HG03575 (cell line): ENCODE results near the gene SP5.

Experiments used
- ATAC-seq: cut with Tn5 transposase; IDR thresholded peaks from one replicate; pipeline ENCODE4 v1.9.1; 2021; ENCODE audit not compliant: unreplicated experiment, insufficient number of reproducible peaks, low FRiP score; ENCODE audit errors: extremely low read depth

SP5 gene

DNA sequence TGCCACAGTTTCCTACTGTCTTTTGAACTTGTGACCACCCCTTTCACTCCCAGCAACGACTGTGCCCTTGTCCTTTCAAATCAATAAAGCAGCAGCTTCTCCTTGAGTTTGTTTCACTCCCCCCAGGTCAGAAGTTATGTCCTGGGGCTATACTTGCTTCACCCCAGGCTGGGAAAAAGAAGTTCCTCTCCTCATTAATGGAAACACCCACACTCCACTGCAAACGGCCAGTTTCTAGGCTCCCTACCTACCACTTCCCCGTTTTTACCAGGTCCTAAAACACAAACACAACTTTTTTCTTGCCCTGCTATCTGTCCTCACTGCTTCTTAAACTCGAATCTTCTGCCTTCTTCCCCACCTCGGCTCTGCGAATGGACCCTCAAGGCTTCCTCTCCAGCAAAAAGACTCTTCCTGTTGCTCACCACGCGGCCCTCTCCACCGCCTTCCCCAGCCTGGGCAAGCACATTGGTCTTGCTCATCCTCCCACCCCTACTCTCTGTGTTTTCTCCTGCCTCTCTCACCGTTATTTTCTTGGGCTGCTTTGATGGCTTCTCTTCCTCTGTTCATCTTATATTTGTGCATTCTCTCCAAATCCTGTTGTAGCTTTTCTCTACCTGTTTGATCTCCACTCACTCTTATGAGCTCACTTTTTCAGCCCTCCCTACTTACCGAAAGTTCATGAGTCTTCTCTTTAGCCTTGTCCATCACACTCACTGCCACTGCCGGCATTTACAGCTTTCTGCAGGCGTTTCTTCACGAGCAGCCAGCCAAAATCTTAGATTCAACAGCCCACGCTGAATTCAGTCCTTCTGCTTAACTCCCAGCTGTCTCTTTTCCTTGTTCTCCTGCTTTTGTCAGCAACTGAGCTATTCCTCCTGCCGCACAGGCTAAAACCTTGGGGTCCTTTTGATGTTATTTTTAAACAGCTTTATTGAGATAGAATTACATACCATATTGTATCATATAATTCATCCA lies 7.0 kb upstream of the SP5 start:
- ATAC-seq = no peak

DNA sequence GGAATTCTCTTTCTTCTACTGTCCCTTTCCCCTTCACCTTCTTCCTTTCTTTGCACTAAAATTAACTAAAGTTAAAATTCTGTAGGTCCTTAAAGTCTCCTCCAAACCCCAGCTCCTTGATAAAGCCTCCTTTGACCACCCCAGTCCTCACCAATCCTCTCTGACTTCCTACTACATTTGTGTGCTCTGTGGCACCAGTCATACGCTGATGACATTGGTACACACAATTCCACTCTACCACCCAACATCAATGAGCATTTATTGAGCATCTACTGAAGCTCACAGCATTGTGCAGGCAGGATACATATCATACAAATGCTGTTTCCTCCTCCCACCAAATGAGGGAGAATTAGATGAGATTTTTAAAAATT lies 4.5 kb upstream of the SP5 start:
- ATAC-seq = no peak

DNA sequence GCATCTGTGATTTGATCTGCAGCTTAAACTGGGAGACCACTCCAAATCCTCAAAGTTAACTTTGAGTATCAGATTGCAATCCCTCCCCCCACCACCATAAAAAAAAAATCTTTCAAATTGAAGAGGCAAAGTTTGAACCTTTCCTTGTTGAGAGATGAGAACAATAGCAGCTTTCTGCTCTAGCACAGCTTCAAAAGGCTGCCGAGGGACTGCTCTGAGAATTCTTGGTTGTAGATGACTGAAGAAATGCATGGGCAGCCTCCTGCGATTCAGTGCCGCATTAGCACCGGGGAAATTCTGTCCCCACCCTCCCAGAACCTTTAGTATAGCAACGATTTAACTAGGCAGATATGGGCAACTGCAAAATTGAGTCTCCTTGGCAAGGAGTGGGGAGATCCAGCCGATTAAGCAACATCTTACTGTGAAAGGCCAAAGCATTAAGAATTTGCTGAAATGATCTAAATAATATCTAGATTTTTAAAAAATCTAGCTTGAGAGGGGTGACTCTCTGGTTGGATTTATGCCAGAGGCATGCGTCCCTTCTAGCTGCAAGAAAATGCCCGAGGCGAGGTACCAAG lies 3.9 kb upstream of the SP5 start:
- ATAC-seq = no peak

DNA sequence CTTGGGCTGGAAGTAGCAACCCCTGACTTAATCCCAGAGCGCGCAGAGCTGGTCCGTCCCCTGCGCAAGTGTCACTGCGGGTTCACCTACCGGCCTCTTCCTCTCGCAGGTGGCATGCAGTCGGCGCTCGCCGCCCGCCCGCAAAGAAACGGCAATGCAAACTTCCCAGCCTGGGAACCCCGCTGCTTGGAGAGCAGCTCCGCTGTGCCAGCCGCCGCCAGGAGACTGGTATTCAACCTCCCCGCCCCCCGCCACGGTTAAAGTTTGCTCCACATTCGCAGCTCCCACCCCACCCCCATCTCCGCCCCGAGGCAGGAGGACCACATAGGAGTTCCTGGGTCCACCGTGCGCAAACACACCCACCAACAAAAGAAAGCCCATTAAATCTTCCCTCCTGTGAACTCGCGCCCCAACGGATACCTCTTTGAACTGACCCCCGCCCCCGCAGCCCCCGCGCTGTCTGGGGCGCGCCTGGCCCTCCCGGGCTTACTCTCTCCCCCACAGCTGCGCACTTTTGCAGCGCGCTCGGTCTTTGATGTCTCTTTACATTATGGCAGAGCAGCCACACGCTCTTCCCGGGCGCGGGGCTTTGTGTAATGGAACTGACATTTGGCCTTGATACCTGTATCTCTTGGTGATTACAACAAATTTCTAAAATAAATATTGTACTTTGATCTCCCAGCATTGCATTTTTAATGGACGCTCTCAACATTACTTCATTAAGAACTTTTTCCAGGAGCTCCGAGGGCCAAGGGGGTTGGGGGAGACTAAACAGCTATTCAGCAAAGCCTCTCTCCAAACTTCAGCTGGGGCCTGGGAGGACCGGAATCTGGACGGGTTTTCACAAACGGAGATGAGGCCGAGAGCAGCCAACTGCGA lies 3.1 kb upstream of the SP5 start:
- ATAC-seq = no peak

DNA sequence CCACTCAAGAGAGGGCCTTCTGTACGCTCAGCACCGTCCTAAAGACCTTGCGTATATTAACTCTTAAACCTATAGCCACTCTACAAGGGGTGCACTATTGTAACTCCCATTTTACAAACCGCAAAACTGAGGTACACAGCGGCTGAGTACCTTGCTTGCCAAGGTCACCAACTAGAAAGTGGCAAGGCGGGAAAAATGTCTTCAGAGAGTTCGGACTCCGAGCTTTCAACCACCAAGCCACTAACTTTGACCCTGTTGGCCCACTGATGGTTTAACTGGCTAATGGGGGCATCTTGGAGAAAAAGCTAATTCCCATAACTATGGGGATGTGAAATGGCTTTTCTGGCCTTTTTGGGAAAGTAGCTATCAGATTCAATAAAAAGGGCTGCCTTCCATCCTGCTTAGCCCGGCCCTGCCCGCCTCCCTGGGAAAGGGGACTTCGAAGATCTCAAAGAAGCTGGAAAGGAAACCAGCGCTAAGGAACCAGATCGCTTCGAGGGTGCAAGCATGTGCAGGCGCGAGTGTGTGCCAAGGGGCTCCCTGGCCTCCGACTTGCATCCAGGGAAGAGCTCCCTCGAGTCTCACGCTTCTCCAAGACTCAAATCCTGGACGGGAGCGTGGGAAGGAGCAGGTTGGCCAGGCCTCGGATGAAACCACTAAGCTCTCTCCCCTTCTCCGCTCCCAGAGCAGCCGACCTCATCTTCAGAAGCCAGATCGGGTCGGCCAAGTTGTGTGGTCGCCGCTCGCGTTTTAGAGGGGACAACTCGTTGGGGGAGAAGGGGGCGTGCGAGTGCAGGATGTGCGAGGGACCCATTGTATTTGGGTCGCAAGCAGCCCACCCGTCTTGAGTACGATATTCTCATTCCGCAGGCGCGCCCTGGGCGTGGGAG lies 2.2 kb upstream of the SP5 start:
- no peak for ATAC-seq

DNA sequence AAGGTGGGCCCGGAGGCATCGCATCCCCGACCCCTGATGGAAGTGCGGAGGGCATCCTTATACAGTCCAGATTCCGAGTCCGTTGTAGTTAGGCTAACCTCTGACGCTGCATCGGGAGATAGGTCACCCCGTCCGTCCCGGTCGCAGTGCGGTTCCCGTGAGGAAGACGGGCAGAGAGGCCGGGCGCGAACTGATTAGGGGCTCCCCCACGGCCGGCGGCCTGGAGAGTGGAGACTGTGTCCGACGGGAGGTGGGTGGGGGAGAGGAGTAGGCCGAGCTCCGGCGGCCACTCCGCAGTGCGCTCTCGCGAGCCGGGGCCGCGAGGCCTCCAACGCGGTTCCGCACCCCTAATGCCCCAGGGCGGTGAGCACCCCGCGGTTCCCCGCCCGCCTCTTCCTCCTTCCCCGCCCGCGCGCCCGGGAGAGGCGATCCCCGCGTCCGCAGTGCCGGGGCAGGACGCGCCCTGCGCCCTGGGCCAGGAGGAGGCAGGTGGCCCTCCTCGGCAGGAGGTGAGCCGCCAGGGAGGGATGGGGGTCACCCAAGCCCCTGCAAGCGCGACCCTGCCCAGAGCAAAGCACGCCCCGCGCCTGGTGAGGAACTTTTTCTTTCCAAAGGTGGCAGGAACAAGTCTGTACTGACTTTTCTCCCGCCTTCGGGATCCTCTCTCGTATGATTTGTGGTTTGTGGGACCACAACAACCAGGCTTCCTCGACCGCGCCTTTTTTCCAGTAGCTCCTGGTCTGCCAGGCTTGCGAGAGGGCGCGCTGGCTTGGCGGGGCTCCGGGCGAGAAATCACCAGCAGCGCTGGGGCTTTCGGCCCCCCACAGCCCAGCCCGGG lies 1.4 kb upstream of the SP5 start:
- no peak for ATAC-seq

DNA sequence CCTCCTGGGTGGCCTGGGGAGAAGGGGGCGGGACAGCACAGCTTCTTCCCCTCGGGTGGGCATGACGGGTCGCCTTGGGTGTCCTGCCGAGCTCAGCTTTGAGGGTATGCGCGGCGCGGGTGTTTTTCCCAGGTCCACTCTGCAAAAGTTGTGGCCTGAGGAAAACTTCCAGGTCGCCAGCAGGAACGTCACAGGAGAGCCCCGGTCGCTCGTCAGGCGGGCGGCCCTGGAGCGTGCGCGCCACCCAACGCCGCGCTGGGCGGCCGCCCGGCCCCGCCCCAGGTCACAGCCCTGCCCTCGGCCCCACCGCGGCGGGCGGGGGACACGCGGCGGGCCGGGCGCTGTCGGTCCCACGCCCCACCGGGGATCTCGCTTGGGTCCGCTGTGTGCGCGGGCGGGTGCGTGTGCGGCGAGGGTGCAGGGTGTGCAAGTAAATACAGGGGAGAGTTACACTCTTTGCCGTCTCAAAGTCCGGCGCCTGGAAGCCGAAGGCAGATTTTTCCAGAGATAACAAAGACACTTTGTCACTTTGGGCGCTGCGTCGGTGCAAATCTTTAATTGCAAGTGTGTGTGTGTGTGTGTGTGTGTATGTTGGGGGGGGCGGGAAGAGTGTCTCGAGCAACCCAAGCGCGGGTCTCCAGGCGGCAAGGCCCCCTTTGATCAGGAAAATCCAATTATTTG lies 616 bp upstream of the SP5 start:
- ATAC-seq = no peak

DNA sequence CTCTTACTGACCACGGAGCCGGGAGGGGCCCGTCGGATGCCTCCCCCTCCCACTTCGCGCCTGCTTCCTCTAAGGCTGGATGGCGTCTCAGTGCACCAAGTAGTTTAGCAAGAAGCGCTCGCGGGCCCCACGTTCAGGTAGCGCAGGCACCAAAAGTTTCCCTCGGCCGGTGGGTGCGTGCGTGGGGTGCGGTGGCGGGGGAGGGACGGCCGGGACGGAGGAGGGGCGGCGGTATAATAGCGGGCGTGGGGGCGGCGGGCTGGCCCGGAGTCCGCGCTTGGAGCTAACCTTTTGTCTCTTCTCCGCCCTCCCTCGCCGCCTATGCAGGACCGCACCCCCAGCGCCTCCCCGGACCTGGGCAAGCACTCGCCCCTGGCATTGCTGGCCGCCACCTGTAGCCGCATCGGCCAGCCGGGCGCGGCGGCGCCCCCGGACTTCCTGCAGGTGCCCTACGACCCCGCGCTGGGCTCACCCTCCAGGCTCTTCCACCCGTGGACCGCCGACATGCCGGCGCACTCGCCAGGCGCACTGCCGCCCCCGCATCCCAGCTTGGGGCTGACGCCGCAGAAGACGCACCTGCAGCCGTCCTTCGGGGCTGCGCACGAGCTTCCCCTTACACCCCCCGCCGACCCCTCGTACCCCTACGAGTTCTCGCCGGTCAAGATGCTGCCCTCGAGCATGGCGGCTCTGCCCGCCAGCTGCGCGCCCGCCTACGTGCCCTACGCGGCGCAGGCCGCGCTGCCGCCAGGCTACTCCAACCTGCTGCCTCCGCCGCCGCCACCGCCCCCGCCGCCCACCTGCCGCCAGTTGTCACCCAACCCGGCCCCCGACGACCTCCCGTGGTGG lies 1.0 kb downstream of the SP5 start:
- ATAC-seq = no peak

DNA sequence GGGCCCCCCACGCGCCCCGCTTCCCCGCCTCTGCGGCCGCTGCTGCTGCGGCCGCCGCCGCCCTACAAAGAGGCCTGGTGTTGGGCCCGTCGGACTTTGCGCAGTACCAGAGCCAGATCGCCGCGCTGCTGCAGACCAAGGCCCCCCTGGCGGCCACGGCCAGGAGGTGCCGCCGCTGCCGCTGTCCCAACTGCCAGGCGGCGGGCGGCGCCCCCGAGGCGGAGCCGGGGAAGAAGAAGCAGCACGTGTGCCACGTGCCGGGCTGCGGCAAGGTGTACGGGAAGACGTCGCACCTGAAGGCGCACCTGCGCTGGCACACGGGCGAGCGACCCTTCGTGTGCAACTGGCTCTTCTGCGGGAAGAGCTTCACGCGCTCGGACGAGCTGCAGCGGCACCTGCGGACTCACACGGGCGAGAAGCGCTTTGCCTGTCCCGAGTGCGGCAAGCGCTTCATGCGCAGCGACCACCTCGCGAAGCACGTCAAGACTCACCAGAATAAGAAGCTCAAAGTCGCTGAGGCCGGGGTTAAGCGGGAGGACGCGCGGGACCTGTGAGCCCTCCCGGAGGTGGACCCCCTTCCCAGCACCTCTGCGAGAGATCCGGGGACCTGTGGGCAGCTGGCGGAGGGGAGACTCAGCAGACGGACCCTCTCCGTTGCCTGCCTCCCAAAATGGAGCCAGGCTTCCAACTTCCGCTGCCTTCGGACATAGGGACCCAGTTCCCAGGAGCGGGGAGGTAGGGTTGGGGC lies 1.9 kb downstream of the SP5 start:
- no peak for ATAC-seq

DNA sequence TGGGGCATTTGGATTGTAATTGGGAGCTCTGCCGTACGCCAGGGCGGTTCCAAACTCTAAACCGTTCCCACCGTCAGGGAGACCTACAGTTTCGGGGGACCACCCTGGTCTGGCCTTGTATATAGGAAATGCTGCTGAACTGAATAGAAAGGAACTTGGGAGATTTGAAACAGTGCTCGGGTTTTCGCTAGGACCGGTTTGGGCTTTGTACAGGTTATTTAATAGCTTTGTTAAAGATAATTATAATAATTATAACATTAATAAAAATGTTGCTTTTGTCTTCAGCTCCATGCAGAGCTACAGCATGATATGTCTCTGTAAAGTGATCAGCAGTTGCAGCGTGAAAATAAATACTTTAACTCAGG lies 2.4 kb downstream of the SP5 start:
- ATAC-seq = no peak

DNA sequence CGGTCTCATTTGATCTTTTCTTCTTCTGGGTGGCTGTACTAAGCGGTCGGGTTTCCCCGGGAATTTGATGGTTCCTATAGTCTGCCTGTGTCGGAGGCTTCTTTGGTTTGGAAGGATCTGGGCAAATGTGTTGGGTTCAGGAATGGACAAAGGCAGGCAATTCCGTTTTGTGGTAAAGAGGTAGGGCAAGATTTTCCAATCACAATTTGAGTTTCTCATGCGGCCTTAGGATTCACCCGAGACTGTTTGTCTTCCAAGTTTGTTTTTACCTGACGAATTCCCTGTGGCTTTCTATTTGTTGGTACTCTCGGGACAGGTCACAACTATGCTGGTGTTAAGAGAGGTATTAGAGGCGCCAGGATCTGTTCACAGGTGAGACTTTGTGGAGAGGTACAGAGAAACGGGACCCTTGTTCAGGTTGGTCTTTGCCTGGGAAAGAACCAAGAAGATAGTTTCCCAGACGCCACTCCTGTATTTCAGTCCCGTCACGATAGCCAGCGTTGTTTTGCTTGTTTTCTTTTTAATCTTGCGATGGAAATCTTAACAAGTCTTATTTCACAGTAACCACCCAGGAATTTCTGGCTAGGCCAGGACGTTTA lies 3.0 kb downstream of the SP5 start:
- no peak for ATAC-seq

DNA sequence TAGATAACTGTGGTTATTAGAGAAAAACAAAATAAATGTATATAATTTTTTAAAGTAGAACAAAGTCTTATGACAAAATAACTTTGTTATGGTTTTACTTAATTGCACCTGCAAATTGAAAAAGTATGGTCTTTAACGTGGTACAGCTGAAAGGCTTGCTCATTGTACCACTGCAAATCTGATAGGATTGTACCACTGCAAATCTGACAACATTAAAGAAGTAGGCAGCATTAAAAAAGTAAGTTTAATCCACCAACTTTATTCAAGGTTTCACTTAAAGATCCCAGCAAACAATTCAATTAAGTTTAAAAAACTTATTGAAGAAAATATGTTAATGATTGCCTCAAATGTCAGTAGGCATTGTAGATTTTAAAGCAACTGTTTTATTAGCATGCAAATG lies 4.7 kb downstream of the SP5 start:
- ATAC-seq = no peak

DNA sequence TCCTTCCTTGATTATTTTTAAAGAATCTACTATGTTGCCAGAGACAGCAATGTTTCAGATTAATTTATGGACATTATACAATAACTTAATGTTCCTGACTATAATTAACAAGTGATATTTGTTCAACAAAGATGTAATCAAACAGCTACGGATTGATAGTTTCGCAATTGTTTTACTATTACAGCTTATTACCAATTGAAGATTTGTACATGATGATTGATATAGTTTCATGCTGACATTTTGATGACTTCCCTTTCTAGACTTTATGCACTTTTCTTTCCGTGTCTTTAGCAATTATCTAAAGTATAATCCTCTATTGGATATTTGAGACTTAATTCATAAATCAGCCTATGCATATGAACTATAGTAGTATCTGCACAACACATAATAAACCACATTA lies 6.5 kb downstream of the SP5 start:
- ATAC-seq = no peak

DNA sequence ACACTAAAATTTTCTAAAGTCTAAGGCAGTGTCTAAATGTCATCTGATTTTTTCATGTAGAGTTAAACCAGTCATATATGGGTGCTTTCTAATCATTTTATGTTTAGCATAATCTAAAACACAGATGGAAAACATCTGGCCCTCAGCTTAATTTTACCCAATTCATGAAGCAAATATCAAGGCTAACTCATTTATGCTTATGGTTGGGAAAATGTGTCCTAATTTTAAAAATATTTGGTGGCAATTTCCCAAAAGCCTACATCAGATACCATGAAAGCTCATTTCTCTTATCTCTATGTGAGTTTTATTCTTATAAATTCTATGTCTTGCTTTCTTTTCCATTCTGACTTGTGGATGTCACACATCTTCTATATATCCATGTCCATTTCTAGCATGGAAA lies 7.2 kb downstream of the SP5 start:
- no peak for ATAC-seq

DNA sequence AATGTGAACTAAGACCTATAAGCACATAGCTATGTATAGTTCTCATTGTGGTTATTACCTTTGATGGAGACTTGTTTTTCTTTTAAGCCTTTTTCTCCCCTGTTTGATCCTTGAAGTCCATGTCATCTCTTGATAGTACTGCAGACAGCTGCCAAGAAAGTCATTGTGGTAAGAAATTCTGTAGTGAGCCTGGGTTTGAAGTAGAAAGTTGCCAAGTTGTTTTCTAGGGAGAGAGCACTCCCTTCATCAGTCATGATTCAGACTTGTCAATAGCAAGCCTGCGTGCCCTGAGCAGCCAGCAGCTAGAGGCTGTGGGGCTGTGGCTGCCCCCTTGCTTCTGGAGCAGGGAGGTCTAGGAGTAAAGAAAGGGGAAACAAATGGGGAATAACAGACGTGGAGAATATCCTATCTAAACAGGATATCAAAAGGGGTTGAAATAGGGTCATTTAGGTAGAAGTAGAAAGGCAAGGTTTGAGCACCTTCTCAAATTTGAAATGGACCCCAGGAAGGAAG lies 8.4 kb downstream of the SP5 start:
- no peak for ATAC-seq
